Hypothalamus (tissue), 51 donors: ENCODE measurements around the gene TTC21A.

ENCODE experiments used
- DNase-seq, 51 donors: peaks; one replicate each; lab custom pipeline; 2025; lab: John Stamatoyannopoulos, UW

Gene TTC21A

GRCh38 chr3:39113291-39113690 is 5.8 kb downstream of the TTC21A start:
- DNase-seq, result no peak

- DNase-seq, result no peak
These were observed 7.0 kb downstream of the TTC21A start for GRCh38 chr3:39114456-39114855.

DNA sequence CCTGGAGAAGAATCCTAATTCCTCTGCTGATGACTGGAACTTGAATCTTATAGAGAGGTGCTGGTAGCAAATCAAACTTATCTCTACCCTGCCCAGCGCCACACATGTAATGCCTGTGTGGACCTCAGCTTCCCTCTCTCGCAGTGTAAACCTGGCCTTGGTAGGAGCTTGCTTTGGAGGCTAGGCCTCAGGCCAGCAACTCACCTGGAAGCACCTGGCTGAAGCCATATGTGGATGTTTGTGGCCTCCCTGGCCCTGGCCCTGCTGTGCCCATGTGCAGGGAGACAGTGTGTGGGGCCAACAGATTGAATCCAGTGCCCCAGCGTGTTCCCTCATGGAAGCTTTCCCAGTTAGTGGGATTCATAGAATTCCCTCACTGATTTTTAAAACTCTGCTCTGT is 8.4 kb downstream of the TTC21A start:
- no peak for DNase-seq

GRCh38 chr3:39118079-39118478 is 10.6 kb downstream of the TTC21A start:
- DNase-seq, result no peak

- DNase-seq, result no peak
These were observed 11.6 kb downstream of the TTC21A start for GRCh38 chr3:39118931-39119660.

GRCh38 chr3:39121621-39122020 is 14.1 kb downstream of the TTC21A start:
- DNase-seq, result no peak

DNA sequence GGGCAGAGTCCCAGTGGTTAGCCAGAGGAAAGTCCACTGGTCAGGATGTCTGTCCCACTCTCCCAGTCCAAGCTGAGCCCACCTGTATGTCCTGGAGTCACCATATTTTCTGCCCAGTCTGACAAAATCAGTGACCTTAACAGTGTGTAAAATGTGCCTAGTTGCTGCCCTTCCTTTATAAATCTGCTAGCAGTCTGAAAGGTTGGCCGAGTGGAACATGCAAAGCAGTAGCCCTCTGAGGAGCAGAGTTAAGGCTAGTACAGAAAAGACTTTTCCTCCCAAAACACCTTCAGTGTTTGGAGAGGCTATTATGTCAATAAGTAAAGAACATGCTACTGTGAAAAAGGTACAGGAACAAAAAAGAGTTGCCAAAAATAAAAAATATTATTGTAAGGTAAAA is 15.3 kb downstream of the TTC21A start:
- no peak for DNase-seq

GRCh38 chr3:39124876-39125840 is 17.7 kb downstream of the TTC21A start:
- no peak for DNase-seq

DNA sequence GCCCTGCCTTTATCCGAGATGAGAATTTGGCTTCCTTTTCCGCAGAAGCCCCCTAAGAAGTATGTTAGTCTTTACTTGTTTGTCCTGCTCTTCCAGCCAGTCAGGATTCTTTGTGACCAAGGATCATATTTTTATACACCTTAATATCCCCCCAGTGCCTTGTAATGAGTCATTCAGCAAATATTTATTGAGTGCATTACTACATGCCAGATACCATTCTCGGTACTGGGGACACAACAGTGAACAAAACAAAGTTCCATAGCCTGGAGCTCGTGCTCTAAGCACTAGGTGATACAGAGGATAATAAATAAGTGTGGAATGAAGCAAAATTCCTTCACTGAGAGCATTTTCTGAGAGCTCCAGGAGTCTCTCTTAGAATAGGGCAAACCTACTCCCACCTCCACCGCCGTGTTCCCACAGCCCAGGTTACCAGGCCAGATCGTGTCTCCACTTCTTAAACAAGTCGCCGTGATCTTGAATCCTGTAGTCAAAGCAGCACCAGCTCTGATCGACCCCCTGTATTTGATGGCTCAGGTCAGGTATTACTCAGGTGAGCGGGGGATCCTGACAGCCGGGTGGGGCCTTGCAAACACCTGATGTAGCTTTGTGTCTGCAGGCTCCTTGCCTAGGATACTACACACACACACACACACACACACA is 18.5 kb downstream of the TTC21A start:
- no peak for DNase-seq

DNA sequence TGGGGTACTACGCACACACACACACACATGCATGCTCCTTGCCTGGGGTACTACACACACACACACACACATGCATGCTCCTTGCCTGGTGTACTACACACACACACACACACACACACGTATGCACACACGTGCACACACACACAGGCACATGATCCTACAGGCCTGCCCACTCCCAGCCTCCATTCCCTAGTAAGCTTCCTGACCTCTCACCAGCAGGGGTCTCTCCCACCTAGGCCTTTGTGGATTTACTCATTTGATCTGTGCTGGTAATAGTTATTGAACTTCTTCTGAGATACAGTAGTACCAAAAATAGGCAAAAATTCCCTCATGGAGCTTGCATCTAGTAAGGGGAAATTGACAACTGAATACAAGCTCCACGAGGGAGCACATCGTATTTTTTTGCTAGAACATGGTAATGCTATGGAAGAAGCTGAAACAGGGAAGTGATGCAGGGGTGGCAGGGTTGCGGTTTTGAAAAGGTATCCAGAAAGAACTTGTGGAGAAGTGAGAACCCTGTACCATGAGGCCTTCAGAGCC is 19.1 kb downstream of the TTC21A start:
- peak in 11 of 51 donors; percentile 10 to 57 (median 34) for DNase-seq

DNA sequence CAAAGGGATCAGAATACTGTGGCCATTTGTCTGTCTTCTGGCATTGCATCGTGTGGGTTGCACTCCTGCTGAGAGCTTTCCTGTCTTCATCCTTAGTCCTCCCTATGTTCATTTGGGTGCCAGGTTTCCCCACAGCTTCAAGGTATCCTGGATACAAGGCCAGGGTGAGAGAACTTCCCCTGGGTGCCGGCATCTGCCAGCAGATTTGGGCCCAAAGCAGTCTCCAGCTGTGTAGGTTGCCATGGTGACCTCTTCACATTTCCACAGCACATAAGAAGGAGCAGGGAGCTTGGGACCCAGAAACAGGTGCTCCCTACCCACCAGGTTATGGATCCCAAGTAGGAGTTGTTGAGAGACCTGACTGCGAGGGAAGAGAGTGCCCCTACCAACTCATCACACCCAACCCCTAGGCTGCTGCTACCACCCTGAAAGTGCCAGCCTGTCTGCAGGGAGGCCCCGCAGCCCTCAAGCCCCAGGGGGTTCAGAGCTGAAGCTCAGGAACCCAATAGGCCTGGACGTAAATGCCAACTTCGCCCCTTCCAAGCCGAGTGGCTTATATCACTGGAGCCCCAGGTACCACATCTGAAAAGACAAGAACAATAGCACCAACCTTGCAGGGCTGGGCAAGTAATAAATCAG is 19.9 kb downstream of the TTC21A start:
- DNase-seq, result peak in 1 of 51 donors; percentile 14

DNA sequence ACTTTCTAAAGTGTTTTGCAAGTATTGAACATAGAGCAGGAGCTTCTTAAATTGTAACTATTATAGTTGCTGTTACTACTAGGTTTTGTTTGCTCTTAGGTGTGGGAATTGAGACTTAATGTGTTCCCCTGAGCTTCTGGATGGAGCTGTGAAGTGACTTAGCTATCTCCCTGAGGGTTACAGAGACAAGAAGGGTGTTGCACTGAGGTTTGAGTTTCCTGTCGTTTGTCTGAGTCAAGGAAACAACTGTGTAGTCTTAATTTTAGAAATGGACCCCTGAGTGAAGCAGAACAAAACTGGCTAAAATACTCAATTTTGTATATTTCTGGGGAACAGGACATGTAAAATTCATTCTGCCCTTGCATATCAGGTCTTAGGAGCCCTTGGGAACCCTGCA is 20.4 kb downstream of the TTC21A start:
- DNase-seq, result no peak

GRCh38 chr3:39128951-39129350 is 21.5 kb downstream of the TTC21A start:
- DNase-seq, result no peak

GRCh38 chr3:39130026-39130425 is 22.5 kb downstream of the TTC21A start:
- DNase-seq, result no peak

DNA sequence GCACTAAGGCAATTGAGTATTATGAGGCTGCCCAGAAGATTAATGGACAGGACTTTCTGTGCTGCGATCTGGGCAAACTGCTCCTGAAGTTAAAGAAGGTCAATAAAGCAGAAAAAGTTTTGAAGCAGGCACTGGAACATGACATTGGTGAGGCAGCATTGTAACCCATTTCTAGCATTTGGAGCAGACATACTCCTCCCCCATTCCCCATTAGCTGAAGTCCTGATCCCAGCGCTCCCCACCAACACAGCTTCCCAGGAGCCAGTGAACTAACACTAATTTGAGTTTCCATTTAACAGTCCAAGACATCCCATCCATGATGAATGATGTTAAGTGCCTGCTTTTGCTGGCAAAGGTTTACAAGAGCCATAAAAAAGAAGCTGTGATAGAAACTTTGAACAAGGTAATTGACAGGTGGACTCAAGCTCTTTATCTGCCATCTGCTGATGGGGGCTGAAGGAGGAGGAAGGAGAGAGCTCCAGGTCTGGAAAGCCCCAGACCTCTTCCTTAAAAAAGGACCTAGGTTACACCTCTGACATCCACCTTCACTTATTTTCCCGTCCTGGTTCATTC is 23.3 kb downstream of the TTC21A start:
- DNase-seq, result no peak

- DNase-seq, result no peak
These were observed 24.9 kb downstream of the TTC21A start for GRCh38 chr3:39132096-39133092.

GRCh38 chr3:39133093-39133490 is 25.6 kb downstream of the TTC21A start:
- no peak for DNase-seq

DNA sequence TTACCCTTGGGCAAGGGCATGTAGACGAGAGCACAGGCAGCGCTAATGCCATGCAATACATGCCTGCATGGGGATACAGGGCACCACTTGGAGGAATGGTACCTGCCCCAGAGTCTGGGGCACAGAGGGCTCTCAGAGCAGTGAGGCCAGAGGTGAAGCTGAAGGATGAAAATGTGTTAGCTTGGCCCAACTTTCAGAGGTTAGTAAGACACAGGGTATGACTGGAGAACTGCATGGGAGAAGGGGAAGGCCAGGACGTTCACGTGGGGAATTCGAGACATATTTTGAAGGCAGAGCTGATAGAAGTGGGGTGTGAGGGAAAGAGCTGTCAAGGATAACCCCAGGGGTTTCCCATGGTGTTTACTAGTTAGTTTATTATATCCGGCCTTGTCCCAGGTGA is 26.3 kb downstream of the TTC21A start:
- no peak for DNase-seq

DNA sequence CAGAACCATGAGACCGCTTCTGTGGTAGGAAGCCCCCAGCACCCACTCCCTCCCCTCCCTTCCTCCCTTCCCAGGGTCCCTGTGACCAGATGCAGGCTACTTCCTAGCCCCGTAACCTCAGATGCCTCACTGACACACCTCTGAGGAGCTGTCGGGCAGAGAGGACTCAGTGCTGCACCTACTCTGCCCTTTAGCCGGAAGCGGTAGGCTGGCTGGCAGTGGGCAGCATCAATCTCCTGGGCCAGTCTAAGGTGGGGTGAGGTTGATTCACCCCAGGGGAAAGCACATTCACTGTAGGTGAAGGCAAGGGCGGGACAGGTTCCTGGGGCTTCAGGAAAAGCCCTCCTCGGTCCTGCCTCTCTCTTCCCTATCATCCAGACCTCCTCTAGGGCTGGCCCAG is 26.8 kb downstream of the TTC21A start:
- no peak for DNase-seq
